ENCODE data around the gene ENOSF1. TPM values are rescaled to one million over a fixed set of nuclear protein-coding genes. Genes with fewer than 3 reads are reported as not detected.

The ENOSF1 gene
- total and polyA plus RNA-seq, 4 donors, result 24.8 to 63.6 (median 45.1) TPM

DNA sequence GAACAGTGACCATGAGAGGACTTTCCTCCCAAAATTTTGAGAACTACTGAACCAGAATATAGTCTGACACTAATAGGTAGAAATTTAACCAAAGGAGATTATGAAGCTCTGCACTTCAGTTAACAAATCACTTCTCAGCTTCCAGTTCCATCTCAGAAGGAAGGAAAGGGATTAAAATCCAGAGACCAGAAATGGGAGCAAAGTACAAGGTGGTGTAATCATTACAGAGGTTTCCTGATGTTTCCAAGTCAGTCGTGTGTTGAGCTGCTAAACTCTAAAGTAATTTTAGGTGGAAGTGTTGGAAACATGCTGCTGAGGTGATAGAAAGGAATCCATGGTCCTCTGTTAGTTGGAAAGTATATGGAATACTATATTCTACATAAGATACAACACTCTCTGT lies 44.2 kb downstream of the ENOSF1 start:
- H3K4me3 ChIP-seq (ENCODE audit: low read depth, low read length), result no peak overlapping the region
- H3K36me3 ChIP-seq (ENCODE audit: control insufficient read depth, insufficient read depth, low read length), result peaks cover 25% of the 10 kb centered on the region
- WGBS (ENCODE audit: insufficient coverage), result 100% methylated on average over 1 of the region's 1 CpG
- no peaks in the 10 kb centered on the region for H3K9me3 ChIP-seq (ENCODE audit: control insufficient read depth, insufficient read depth, low read length)
- no peaks in the 10 kb centered on the region for H3K4me1 ChIP-seq (ENCODE audit: control insufficient read depth, insufficient read depth, low read length)
- no peaks in the 10 kb centered on the region for H3K27me3 ChIP-seq (ENCODE audit: control insufficient read depth, insufficient read depth, low read length)
- H3K27ac ChIP-seq (ENCODE audit: low read depth, low read length), result no peak overlapping the region
- DNase-seq (ENCODE audit: low read depth in 4 of 6, low spot score in 6 of 6), result no peak

DNA sequence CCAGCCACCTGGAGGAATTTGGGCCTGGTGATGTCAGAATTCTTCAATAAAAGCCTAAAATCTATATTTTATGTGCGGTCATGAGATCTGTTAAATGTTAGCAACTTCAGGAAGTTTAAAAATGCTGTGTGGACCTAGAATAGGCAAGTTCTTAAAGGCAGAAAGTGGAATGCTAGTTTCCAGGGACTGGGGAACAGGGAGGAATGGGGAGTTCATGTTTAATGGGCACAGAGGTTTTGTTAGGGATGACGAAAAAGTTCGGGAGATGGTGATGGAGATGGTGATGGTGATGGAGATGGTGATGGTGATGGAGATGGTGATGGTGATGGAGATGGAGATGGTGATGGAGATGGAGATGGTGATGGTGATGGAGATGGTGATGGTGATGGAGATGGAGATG lies 45.8 kb downstream of the ENOSF1 start:
- no peaks in the 10 kb centered on the region for H3K9me3 ChIP-seq (ENCODE audit: control insufficient read depth, insufficient read depth, low read length)
- no peak overlapping the region for H3K27ac ChIP-seq (ENCODE audit: low read depth, low read length)
- peaks cover 23% of the 10 kb centered on the region for H3K36me3 ChIP-seq (ENCODE audit: control insufficient read depth, insufficient read depth, low read length)
- WGBS (ENCODE audit: insufficient coverage), result 100% methylated on average over 3 of the region's 3 CpGs
- no peaks in the 10 kb centered on the region for H3K4me1 ChIP-seq (ENCODE audit: control insufficient read depth, insufficient read depth, low read length)
- H3K4me3 ChIP-seq (ENCODE audit: low read depth, low read length), result no peak overlapping the region
- no peaks in the 10 kb centered on the region for H3K27me3 ChIP-seq (ENCODE audit: control insufficient read depth, insufficient read depth, low read length)
- no peak for DNase-seq (ENCODE audit: low read depth in 4 of 6, low spot score in 6 of 6)

DNA sequence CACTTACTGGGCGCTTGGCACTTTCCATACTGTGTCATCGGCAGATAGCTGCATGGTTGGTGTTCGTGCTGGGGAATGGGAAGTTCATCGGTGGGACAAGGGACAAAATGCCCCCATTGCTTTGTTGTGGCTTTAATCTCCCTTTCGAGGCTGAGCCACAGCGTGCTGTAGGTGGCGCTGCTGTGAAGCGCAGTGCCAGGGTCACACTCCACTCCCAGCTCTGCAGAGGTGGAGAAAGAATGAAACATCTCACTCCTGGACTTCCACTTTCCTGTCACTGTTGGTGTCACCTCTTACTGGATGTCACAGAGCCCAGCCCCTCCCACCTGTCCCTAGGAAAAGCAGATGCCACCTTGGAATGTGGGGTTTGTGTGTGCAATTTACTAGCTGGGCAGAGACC lies 46.3 kb downstream of the ENOSF1 start:
- H3K9me3 ChIP-seq (ENCODE audit: control insufficient read depth, insufficient read depth, low read length), result no peaks in the 10 kb centered on the region
- 95% methylated on average over 4 of the region's 8 CpGs for WGBS (ENCODE audit: insufficient coverage)
- H3K4me3 ChIP-seq (ENCODE audit: low read depth, low read length), result no peak overlapping the region
- no peaks in the 10 kb centered on the region for H3K4me1 ChIP-seq (ENCODE audit: control insufficient read depth, insufficient read depth, low read length)
- peaks cover 19% of the 10 kb centered on the region for H3K36me3 ChIP-seq (ENCODE audit: control insufficient read depth, insufficient read depth, low read length)
- no peak overlapping the region for H3K27ac ChIP-seq (ENCODE audit: low read depth, low read length)
- DNase-seq (ENCODE audit: low read depth in 4 of 6, low spot score in 6 of 6), result no peak
- H3K27me3 ChIP-seq (ENCODE audit: control insufficient read depth, insufficient read depth, low read length), result no peaks in the 10 kb centered on the region

DNA sequence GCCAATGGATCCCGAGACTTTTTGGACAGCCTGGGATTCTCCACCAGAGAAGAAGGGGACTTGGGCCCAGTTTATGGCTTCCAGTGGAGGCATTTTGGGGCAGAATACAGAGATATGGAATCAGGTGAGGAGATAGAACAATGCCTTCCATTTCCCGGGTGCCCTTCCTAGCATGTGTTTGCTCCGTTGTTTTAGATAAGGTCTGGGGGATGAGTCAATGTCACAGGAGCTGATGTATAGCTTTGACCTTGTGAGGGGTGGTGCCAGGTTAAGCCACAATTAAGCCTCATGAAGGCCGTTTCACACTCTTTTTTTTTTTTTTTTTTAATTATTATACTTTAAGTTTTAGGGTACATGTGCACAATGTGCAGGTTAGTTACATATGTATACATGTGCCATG lies 50.2 kb downstream of the ENOSF1 start:
- H3K4me3 ChIP-seq (ENCODE audit: low read depth, low read length), result no peak overlapping the region
- H3K27ac ChIP-seq (ENCODE audit: low read depth, low read length), result no peak overlapping the region
- no peaks in the 10 kb centered on the region for H3K27me3 ChIP-seq (ENCODE audit: control insufficient read depth, insufficient read depth, low read length)
- H3K4me1 ChIP-seq (ENCODE audit: control insufficient read depth, insufficient read depth, low read length), result peaks cover 7% of the 10 kb centered on the region
- WGBS (ENCODE audit: insufficient coverage), result 100% methylated on average over 1 of the region's 4 CpGs
- H3K36me3 ChIP-seq (ENCODE audit: control insufficient read depth, insufficient read depth, low read length), result peaks cover 7% of the 10 kb centered on the region
- H3K9me3 ChIP-seq (ENCODE audit: control insufficient read depth, insufficient read depth, low read length), result no peaks in the 10 kb centered on the region
- no peak for DNase-seq (ENCODE audit: low read depth in 4 of 6, low spot score in 6 of 6)

DNA sequence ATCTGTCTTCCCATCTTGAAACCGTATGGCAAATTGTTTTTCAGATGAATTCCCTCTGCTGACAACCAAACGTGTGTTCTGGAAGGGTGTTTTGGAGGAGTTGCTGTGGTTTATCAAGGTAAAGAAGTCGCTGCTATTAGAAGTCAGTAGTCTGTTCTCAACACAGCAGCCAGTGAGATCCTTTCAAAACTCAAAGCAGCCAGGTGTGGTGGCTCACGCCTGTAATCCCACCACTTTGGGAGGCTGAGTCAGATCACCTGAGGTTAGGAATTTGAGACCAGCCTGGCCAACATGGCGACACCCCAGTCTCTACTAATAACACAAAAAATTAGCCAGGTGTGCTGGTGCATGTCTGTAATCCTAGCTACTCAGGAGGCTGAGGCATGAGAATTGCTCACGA lies 52.8 kb downstream of the ENOSF1 start:
- H3K27me3 ChIP-seq (ENCODE audit: control insufficient read depth, insufficient read depth, low read length), result no peaks in the 10 kb centered on the region
- peaks cover 4% of the 10 kb centered on the region for H3K36me3 ChIP-seq (ENCODE audit: control insufficient read depth, insufficient read depth, low read length)
- no peak overlapping the region for H3K27ac ChIP-seq (ENCODE audit: low read depth, low read length)
- WGBS (ENCODE audit: insufficient coverage), result 97% methylated on average over 5 of the region's 6 CpGs
- H3K4me3 ChIP-seq (ENCODE audit: low read depth, low read length), result no peak overlapping the region
- no peaks in the 10 kb centered on the region for H3K9me3 ChIP-seq (ENCODE audit: control insufficient read depth, insufficient read depth, low read length)
- no peak for DNase-seq (ENCODE audit: low read depth in 4 of 6, low spot score in 6 of 6)
- peaks cover 13% of the 10 kb centered on the region for H3K4me1 ChIP-seq (ENCODE audit: control insufficient read depth, insufficient read depth, low read length)

DNA sequence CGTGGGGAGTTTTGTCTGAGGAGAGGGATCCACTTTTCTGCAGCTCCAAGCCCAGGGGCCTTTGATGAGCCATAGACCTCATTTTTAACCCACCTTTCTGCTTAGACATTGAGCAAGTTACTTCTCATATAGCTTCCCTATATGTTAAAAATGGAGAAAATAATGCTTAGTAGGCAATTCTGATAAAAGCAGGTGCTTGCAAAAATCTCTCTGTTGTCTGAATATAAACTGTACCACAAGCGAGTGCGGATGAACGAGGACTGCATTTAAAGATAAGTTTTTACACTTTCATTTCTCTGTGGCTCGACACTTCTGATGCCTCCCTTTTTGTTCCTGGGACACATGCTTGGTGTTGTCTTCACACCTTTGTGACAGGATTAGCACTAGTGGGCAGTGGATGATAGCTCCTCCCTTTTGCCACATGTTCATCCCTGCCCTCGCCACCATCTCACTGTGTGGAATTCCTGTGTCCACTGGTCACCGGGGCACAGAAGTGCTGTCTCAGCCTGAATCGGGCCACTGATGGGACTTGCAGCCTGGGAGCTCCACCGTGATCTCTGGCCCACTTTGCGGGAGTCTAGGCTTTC lies 53.4 kb downstream of the ENOSF1 start:
- Histone ChIP-seq H3K4me3 (ENCODE audit: low read depth, low read length) (peak overlapping the region; percentile 56), H3K27ac (ENCODE audit: low read depth, low read length) (no peak overlapping the region), H3K4me1 (ENCODE audit: control insufficient read depth, insufficient read depth, low read length) (peaks cover 13% of the 10 kb centered on the region), H3K9me3 (ENCODE audit: control insufficient read depth, insufficient read depth, low read length) (no peaks in the 10 kb centered on the region), H3K27me3 (ENCODE audit: control insufficient read depth, insufficient read depth, low read length) (no peaks in the 10 kb centered on the region), H3K36me3 (ENCODE audit: control insufficient read depth, insufficient read depth, low read length) (peaks cover 4% of the 10 kb centered on the region)
- no peak for DNase-seq (ENCODE audit: low read depth in 4 of 6, low spot score in 6 of 6)
- WGBS (ENCODE audit: insufficient coverage), result 84% methylated on average over 9 of the region's 10 CpGs

DNA sequence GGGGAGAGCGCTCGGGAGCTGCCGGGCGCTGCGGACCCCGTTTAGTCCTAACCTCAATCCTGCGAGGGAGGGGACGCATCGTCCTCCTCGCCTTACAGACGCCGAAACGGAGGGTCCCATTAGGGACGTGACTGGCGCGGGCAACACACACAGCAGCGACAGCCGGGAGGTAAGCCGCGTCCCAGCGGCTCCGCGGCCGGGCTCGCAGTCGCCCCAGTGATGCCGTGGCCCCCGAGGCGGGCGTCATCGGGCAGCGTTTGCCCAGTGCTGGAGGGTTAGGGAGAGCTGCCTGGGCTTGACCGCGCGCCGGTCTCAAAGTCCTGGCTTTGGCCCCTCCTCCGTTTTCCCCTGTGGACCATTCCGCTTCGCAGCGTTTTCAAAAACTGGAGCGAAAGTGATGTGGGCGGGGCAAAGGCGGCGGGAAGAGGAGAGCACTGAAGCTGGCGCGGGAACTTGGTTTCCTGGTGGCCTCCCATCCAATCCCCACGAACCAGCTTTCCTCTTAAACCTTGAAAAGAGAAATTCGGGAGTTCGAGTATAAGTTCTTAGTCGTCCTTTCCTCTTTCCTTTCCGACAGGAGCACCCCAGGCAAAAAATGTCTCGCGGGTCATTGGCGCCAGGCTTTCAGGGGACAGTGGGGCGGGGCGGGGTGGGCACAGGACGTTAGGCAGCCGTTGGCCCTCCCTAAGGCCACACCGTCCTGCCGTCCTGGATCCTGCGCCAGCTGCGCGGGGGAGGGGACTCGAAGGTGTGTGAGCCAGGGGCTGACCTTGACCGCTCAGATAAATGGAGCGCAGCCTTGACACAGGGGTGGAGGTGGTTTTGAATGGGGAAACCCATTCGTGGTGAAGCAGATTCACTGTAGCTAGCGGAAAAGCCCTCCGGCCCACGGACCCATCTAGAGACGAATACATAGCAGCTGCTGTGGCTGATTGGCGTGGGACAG lies 54.2 kb downstream of the ENOSF1 start:
- WGBS (ENCODE audit: insufficient coverage), result 1% methylated on average over 61 of the region's 72 CpGs
- Histone ChIP-seq H3K27me3 (ENCODE audit: control insufficient read depth, insufficient read depth, low read length) (no peaks in the 10 kb centered on the region), H3K36me3 (ENCODE audit: control insufficient read depth, insufficient read depth, low read length) (peaks cover 4% of the 10 kb centered on the region), H3K27ac (ENCODE audit: low read depth, low read length) (peak overlapping the region; percentile 67), H3K9me3 (ENCODE audit: control insufficient read depth, insufficient read depth, low read length) (no peaks in the 10 kb centered on the region), H3K4me3 (ENCODE audit: low read depth, low read length) (peak overlapping the region; percentile 56), H3K4me1 (ENCODE audit: control insufficient read depth, insufficient read depth, low read length) (peaks cover 13% of the 10 kb centered on the region)
- peak; percentile 60 to 96 (median 78) for DNase-seq (ENCODE audit: low read depth in 4 of 6, low spot score in 6 of 6)

DNA sequence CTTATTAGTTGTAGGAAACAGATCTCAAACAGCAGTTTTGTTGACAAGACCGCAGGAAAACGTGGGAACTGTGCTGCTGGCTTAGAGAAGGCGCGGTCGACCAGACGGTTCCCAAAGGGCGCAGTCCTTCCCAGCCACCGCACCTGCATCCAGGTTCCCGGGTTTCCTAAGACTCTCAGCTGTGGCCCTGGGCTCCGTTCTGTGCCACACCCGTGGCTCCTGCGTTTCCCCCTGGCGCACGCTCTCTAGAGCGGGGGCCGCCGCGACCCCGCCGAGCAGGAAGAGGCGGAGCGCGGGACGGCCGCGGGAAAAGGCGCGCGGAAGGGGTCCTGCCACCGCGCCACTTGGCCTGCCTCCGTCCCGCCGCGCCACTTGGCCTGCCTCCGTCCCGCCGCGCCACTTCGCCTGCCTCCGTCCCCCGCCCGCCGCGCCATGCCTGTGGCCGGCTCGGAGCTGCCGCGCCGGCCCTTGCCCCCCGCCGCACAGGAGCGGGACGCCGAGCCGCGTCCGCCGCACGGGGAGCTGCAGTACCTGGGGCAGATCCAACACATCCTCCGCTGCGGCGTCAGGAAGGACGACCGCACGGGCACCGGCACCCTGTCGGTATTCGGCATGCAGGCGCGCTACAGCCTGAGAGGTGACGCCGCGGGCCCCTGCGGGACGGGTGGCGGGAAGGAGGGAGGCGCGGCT lies 55.0 kb downstream of the ENOSF1 start, which contains the start of gene TYMS:
TSS of gene TYMS (plus strand) at position 343 of the 690 bp plus-strand sequence. CDS start at position 433, 90 bp downstream.
- under 1% methylated on average over 79 of the region's 79 CpGs for whole genome bisulfite sequencing (ENCODE audit: insufficient coverage)
- DNase-seq (ENCODE audit: low read depth in 4 of 6, low spot score in 6 of 6), result peak in 5 of 6 donors; percentile 17 to 82 (median 52)

DNA sequence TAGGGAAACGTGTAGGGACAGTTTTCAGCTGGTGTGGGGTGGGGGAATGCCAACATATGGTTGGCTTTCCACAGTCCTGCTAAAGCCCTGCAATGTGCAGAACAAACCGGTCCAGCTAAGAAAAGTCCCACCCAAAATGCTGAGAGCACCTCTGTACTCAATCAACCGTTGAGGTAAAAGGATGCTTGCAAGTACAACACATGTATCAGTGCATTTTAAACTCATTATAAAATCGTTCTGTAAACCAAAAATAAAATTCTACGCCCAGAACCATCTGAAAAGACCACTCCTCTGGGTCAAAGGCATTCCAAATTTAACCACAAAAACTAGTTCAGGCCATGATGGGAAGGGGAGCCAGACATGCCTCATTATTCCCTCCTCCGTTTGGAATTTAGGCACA lies 57.0 kb downstream of the ENOSF1 start:
- Histone ChIP-seq H3K9me3 (ENCODE audit: control insufficient read depth, insufficient read depth, low read length) (no peaks in the 10 kb centered on the region), H3K27me3 (ENCODE audit: control insufficient read depth, insufficient read depth, low read length) (no peaks in the 10 kb centered on the region), H3K27ac (ENCODE audit: low read depth, low read length) (no peak overlapping the region), H3K4me3 (ENCODE audit: low read depth, low read length) (no peak overlapping the region), H3K4me1 (ENCODE audit: control insufficient read depth, insufficient read depth, low read length) (peaks cover 13% of the 10 kb centered on the region), H3K36me3 (ENCODE audit: control insufficient read depth, insufficient read depth, low read length) (peaks cover 4% of the 10 kb centered on the region)
- 77% methylated on average over 4 of the region's 6 CpGs for WGBS (ENCODE audit: insufficient coverage)
- DNase-seq (ENCODE audit: low read depth in 4 of 6, low spot score in 6 of 6), result no peak

More for the DNA sequence above, 55.0 kb downstream of the ENOSF1 start, which contains the start of gene TYMS:
- Histone ChIP-seq H3K36me3 (ENCODE audit: control insufficient read depth, insufficient read depth, low read length) (peaks cover 4% of the 10 kb centered on the region), H3K4me3 (ENCODE audit: low read depth, low read length) (peak within 1 kb of the TSS; percentile 72), H3K4me1 (ENCODE audit: control insufficient read depth, insufficient read depth, low read length) (peaks cover 13% of the 10 kb centered on the region), H3K27me3 (ENCODE audit: control insufficient read depth, insufficient read depth, low read length) (no peaks in the 10 kb centered on the region), H3K27ac (ENCODE audit: low read depth, low read length) (peak within 1 kb of the TSS; percentile 67), H3K9me3 (ENCODE audit: control insufficient read depth, insufficient read depth, low read length) (no peaks in the 10 kb centered on the region)
